Pancreas (tissue), 10 donors: ENCODE results near the gene HSDL1. TPM values are rescaled to one million over a fixed set of nuclear protein-coding genes. Genes with fewer than 3 reads are reported as not detected.

Source experiments
- ATAC-seq, 4 donors: fragments of 200-7000 bp; cut with Tn5 transposase; one replicate each; pipeline versions ENCODE4 v1.8.0 to v1.9.1; 2020; ENCODE audit warnings: mild to moderate bottlenecking in 4 of 4, moderate library complexity in 4 of 4
- DNase-seq, 6 donors: peaks; one replicate each; pipeline ENCODE4 v3.0.0-alpha.2; 2020
- FAIRE-seq: peaks from 2 replicates; lab custom pipeline; 2012; peaks lifted over from hg19 to GRCh38; lab: Jason Lieb, UNC
- H3K27ac ChIP-seq, 4 donors: fragments of 200-600 bp; sonication (generic); 1 replicate in 3 of 4; 2 replicates in 1 of 4; pipeline versions ENCODE4 v1.5.0 to v1.8.0; 2020
- H3K27me3 ChIP-seq, 4 donors: fragments of 200-600 bp; one replicate each; pipeline ENCODE4 v1.8.0; 2021
- H3K36me3 ChIP-seq, 3 donors: fragments of 200-600 bp; sonication (generic) in 1 of 3; one replicate each; pipeline versions ENCODE4 v1.5.0 to v1.8.0; 2020 to 2021
- H3K4me1 ChIP-seq, 3 donors: fragments of 200-600 bp; one replicate each; pipeline ENCODE4 v1.8.0; 2021
- H3K4me3 ChIP-seq, 4 donors: fragments of 200-600 bp; sonication (generic) in 2 of 4; one replicate each; pipeline versions ENCODE4 v1.5.0 to v1.8.0; 2020 to 2021
- H3K9me3 ChIP-seq, 4 donors: fragments of 200-600 bp; one replicate each; pipeline ENCODE4 v1.8.0; 2021
- WGBS, 2 donors: extraction: QIAGEN DNeasy Blood & Tissue Kit; methylation state at CpG; one replicate each; pipeline ENCODE4 v1.1.7; 2013; 5-methylcytosine and 5-hydroxymethylcytosine counted together
- intact Hi-C, 3 donors: fragments of 100-400 bp; cut with DNase I; formaldehyde crosslinking; loops; one replicate each; pipeline versions ENCODE4 v1.11.1 to v1.14.2; 2022
- polyA plus RNA-seq, 2 donors: library from polyadenylated mRNA; stranded (reverse); fragments of 200-250 nt; gene quantifications; one replicate each; pipeline ENCODE4 v1.2.3, GENCODE V29; 2013
- total RNA-seq, 6 donors: library from RNA; stranded (reverse); fragmentation: NEBNext Ultra II Directional in 4 of 6; extraction: Animal tissue kit (Norgen Biotek cat#: 25700) in 4 of 6; gene quantifications; one replicate each; pipeline versions ENCODE4 v1.2.1 to v1.2.4, GENCODE V29; 2021 to 2023
- TF ChIP-seq, protein P1 (sequence below), 4 donors: fragments of 200-600 bp; sonication (generic) in 3 of 4; IDR thresholded peaks; one replicate each; pipeline versions ENCODE4 v1.5.0 to v1.8.0; 2021; ENCODE audit warnings: antibody characterized with exemption in 4 of 4
- donor health status: healthy with polysubstance abuse.
- donor health status: DM: no; HTN: no; CAD: no; lungs with moderate emphysema.
- donor health status: DM: no; HTN: no; CAD: no.
- donor health status: control.
- donor health status: control.
- donor health status: Bipolar disorder and iron deficiency.
- donor health status: DM: yes; HTN: yes; CAD: no.
- donor health status: DM: no; HTN: no; CAD: no.
- donor health status: DM: no; HTN: no; CAD: no.
- donor health status: DM: yes; HTN: yes; CAD: no.

HSDL1 gene
- total and polyA plus RNA-seq, 8 donors = 4.2 to 14.5 (median 7.1) TPM

DNA sequence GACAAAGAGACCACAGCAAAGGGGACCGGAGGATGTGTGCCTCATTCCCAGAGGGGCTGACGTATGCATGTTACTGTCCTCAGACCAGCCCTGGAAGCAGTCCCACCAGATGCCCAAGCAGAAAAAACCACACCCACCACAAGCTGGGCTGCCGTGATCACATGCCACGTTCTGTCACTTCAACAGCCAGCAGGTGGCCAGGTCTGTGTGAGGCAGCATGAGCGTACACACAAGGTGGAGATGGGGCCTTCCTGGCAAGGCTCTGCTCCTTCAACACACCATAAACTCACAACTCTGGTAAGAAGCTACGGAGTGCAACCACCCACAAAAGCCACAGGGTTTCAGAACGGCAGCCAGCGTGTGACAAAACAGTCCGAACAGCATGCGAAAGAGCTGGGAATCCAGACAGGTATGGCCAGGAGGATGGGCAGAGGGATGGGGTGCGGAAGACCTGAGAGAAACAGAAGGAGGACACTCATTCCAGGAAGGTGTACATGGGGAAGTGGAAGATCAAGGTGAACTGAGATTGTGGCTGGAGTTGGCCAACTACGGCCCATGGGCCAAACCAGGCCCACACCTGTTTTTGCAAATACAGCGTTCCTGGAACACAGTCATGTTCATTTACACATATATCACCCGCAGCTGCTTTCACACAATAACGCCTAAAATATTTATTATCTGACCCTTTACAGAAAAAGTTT, 56.1 kb downstream of the HSDL1 start:
- ATAC-seq (peak in 2 of 4 donors; percentile 15 to 48), DNase-seq (no peak)
- no peak overlapping the region for H3K27ac ChIP-seq

GRCh38 chr16:84087466-84088151, 57.4 kb downstream of the HSDL1 start:
- Histone ChIP-seq H3K27me3 (no peaks in the 10 kb centered on the region), H3K27ac (no peak overlapping the region), H3K9me3 (no peaks in the 10 kb centered on the region), H3K4me1 (no peaks in the 10 kb centered on the region), H3K36me3 (peaks cover 0 to 71% (median 26%) of the 10 kb centered on the region in 3 donors), H3K4me3 (no peak overlapping the region)
- DNase-seq = no peak
- intact Hi-C loops = loop anchor here in 1 of 3 donors (10.0 kb wide), 1 partner anchor 97 kb away; the partner anchor contains the start of gene TAF1C
- TF ChIP-seq, protein P1, sequence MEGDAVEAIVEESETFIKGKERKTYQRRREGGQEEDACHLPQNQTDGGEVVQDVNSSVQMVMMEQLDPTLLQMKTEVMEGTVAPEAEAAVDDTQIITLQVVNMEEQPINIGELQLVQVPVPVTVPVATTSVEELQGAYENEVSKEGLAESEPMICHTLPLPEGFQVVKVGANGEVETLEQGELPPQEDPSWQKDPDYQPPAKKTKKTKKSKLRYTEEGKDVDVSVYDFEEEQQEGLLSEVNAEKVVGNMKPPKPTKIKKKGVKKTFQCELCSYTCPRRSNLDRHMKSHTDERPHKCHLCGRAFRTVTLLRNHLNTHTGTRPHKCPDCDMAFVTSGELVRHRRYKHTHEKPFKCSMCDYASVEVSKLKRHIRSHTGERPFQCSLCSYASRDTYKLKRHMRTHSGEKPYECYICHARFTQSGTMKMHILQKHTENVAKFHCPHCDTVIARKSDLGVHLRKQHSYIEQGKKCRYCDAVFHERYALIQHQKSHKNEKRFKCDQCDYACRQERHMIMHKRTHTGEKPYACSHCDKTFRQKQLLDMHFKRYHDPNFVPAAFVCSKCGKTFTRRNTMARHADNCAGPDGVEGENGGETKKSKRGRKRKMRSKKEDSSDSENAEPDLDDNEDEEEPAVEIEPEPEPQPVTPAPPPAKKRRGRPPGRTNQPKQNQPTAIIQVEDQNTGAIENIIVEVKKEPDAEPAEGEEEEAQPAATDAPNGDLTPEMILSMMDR (IDR thresholded peaks at IDR 0.05) = no peak
- FAIRE-seq = no peak
- WGBS, 2 donors = 87 to 88% methylated on average over 11 of the region's 11 CpGs
- ATAC-seq = no peak

More for the DNA sequence above, 56.1 kb downstream of the HSDL1 start:
- Histone ChIP-seq H3K4me1 (no peaks in the 10 kb centered on the region), H3K9me3 (no peaks in the 10 kb centered on the region), H3K4me3 (no peak overlapping the region), H3K27me3 (no peaks in the 10 kb centered on the region), H3K36me3 (peaks cover 6 to 81% (median 33%) of the 10 kb centered on the region in 3 donors)
- 85 to 88% methylated on average over 15 of the region's 15 CpGs for WGBS, 2 donors
- TF ChIP-seq, protein P1 (IDR thresholded peaks at IDR 0.05) = no peak
- intact Hi-C loops = loop anchor here in 1 of 3 donors (10.0 kb wide), 1 partner anchor 96 kb away; the partner anchor contains the start of gene TAF1C
- no peak for FAIRE-seq

- Histone ChIP-seq H3K4me3 (no peak overlapping the region), H3K9me3 (no peaks in the 10 kb centered on the region), H3K27ac (no peak overlapping the region), H3K36me3 (peaks cover 0 to 71% (median 24%) of the 10 kb centered on the region in 3 donors), H3K27me3 (no peaks in the 10 kb centered on the region), H3K4me1 (no peaks in the 10 kb centered on the region)
- DNase-seq (no peak), ATAC-seq (no peak), FAIRE-seq (no peak)
- TF ChIP-seq, protein P1 (IDR thresholded peaks at IDR 0.05) = no peak
- 82 to 83% methylated on average over 12 of the region's 12 CpGs for WGBS, 2 donors
- intact Hi-C loops = loop anchor here in 1 of 3 donors (10.0 kb wide), 1 partner anchor 98 kb away; the partner anchor contains the start of gene TAF1C
These were observed 58.0 kb downstream of the HSDL1 start for GRCh38 chr16:84087001-84087400.

DNA sequence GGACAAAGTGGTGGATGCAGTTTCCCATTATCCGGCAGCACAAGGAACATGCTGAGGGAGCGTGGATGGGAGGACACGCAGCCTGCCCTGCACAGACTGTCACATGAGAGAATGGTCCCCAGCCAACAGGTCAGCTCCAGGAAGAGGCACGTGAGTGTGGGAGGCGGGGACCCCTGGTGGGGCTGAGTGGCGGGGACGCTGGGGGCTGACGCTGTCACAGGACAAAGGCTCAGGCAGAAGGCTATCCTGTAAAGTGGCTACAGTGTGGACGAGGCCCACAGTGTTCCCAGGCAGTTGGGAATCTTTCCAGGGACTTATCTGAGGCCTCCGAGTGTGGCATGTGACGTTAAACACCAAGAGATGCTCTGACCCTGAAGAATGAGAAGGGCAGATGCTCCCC, 58.6 kb downstream of the HSDL1 start:
- ATAC-seq = no peak
- intact Hi-C loops = loop anchor here in 1 of 3 donors (10.0 kb wide), 1 partner anchor 98 kb away; the partner anchor contains the start of gene TAF1C

More for the DNA sequence above, 58.6 kb downstream of the HSDL1 start:
- FAIRE-seq (no peak), DNase-seq (no peak)
- Histone ChIP-seq H3K4me1 (no peaks in the 10 kb centered on the region), H3K4me3 (no peak overlapping the region), H3K27ac (no peak overlapping the region), H3K27me3 (no peaks in the 10 kb centered on the region), H3K36me3 (peaks cover 2 to 71% (median 24%) of the 10 kb centered on the region in 3 donors), H3K9me3 (no peaks in the 10 kb centered on the region)
- 76 to 79% methylated on average over 11 of the region's 11 CpGs for WGBS, 2 donors
- TF ChIP-seq, protein P1 (IDR thresholded peaks at IDR 0.05) = no peak
